Stimulated activated CD4-positive, alpha-beta T cell treated with anti-CD3 and anti-CD28 coated beads, Interleukin-2, amount 100 ng/mL, for 48 hours (primary cell): ENCODE results near the gene MYH11.

Experiments used
- DNase-seq, 2 donors: peaks; one replicate each; pipeline ENCODE4 v3.0.0-alpha.2; 2020

The MYH11 gene

DNA sequence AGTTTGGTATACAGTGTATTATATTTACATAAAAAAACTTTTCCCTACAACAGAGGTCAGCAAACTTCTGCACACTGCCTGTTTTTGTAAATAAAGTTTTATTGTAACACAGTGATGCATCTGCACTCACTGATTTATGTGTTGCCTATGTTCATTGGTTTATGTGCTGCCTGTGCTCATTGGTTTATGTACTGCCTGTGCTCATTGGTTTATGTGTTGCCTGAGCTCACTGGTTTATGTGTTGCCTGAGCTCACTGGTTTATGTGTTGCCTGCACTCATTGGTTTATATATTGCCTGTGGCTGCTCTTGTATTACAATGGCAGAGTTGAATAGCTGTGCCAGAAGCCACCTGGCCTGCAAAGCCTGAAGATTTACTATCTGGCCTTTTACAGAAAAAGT, 81.6 kb downstream of the MYH11 start:
- DNase-seq, result no peak

- DNase-seq, result no peak
Measured at GRCh38 chr16:15773968-15774367, 82.9 kb downstream of the MYH11 start.

DNA sequence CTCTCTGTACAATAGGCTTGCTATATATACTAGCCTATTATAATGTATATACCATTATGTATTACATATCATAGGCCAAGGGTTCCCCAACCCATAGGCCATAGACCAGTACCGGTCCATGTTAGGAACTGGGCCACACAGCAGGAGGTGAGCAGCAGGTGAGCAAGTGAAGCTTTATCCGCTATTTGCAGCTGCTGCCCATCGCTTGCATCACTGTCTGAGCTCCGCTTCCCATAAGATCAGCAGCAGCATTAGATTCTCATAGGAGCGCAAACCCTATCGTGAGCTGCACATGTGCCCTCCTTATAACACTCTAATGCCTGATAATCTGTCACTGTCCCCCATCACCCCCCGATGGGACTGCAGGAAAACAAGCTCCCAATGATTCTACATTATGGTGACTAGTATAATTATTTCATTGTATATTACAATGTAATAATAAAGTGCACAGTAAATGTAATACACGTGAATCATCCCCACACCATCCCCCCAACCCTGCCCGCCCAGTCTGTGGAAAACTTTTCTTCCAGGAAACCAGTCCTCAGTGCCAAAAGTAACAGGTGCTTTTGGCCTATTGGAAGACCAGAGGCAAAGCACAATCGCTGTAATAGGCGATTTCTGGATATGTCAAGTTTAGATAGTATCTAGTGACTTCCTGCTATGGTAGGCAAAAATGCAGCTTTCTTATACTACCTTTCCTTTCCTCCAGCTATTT, 84.1 kb downstream of the MYH11 start:
- DNase-seq, result no peak

DNA sequence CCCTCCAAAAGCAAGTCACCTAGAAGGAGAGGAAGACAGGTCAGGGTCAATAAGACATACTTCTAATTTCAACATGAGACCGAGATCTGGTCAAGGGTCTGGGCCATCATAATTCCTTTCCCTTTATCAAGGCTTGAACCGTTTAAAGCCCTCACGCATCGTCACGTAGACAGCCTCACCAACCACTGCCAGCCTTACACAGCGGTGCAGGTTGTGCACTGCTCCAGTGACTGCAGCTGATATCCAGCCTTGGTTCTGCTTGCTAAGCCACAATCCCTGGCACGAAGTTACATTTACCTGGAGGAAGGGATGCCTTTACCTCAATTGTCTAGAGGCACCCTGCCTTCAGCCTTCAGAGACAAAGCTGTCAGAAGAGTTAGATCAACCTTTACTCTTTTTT, 85.1 kb downstream of the MYH11 start:
- DNase-seq, result no peak

GRCh38 chr16:15770512-15770911, 86.3 kb downstream of the MYH11 start:
- no peak for DNase-seq

DNA sequence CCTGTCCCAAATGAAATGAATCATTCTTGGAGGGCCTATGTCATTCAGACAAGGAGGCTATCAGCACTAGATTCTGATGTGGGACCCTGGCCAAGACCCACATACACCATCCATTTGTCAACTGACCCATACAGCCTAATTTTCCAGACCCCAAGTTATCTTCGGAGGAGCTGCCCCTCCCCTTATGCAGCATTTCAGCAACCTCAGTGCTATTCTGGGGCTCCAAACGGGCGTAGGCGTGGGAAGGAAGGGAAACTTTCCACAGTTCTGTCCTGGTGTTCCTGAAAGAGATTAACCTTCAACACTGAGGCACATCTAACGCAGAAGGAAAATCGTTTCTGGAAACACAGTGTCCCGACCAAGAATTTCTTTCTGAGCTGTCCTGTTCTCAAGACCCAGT, 86.7 kb downstream of the MYH11 start:
- DNase-seq, result no peak

GRCh38 chr16:15769239-15769638, 87.6 kb downstream of the MYH11 start:
- DNase-seq, result no peak

GRCh38 chr16:15768201-15768600, 88.6 kb downstream of the MYH11 start:
- no peak for DNase-seq

DNA sequence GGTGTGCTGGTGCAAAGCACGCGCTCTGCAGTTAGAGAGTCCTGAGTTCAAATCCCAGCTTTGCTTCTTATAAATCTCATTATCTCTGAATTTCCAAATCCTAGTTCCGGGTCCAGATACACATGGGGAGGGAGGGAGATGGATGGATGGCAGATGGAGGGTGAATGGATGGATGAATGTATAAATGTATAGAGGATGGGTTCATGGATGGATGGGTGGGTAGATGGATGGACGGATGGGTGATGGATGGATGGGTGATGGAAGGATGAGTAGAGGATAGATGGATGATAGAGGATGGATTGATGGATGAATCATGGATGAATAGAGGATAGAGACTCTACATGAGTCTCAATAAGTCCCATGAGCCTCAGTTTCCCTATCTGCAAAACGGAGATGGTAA, 89.9 kb downstream of the MYH11 start:
- DNase-seq, result no peak

DNA sequence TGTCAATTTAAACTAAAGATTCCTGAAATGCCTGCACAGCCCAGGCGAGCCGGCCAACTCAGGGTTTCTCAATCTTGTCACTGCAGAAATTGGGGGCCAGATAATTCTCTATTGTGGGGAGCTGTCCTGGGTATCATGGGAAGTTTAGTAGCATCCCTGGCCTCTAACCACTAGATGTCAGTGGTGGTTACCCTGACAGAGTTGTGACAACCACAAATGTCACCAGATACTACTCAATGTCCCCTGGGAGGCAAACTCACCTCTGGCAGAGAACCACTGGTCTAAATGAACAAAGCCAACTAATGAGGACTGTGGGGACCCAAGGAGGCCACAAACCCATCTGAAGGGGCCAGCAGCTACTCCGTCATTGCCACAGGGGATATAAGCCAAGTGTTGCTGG, 90.9 kb downstream of the MYH11 start:
- peak; percentile 8 to 20 for DNase-seq

DNA sequence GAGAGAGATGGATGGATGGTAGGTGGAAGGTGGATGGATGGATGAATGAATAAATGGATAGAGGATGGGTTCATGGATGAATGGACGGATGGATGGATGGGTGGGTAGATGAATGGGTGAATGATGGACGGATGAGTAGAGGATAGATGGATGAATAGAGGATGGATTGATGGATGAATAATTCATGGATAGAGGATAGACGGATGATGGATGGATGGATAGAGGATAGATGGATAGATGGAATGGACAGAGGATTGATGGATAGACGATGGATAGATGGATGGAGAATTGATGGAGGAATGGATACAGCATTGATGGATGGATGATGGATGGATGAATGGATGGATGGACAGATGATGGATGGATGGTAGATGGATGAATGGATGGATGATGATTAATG, 91.7 kb downstream of the MYH11 start:
- no peak for DNase-seq

- no peak for DNase-seq
Measured at GRCh38 chr16:15764112-15764511, 92.7 kb downstream of the MYH11 start.

DNA sequence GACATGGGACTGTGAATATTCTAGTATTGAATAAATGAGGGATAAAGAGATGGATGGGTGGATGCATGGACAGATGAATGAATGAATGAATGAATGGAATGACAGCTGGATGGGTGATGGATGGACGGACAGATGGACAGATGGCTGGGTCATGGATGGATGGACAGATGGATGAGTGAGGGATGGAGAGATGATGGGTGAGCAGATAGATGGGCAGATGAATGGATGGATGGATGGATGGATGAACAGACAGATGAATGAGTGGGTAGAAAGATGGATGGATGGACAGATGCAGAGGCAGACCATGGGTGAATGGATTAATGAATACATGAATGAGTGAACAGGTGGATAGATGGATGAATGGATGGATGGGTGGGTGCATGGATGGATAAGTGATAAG, 96.7 kb downstream of the MYH11 start:
- no peak for DNase-seq

GRCh38 chr16:15759070-15759469, 97.8 kb downstream of the MYH11 start:
- no peak for DNase-seq

GRCh38 chr16:15757630-15758251, 99.1 kb downstream of the MYH11 start:
- DNase-seq, result no peak

- DNase-seq, result no peak
Measured at GRCh38 chr16:15757077-15757386, 99.8 kb downstream of the MYH11 start.

DNA sequence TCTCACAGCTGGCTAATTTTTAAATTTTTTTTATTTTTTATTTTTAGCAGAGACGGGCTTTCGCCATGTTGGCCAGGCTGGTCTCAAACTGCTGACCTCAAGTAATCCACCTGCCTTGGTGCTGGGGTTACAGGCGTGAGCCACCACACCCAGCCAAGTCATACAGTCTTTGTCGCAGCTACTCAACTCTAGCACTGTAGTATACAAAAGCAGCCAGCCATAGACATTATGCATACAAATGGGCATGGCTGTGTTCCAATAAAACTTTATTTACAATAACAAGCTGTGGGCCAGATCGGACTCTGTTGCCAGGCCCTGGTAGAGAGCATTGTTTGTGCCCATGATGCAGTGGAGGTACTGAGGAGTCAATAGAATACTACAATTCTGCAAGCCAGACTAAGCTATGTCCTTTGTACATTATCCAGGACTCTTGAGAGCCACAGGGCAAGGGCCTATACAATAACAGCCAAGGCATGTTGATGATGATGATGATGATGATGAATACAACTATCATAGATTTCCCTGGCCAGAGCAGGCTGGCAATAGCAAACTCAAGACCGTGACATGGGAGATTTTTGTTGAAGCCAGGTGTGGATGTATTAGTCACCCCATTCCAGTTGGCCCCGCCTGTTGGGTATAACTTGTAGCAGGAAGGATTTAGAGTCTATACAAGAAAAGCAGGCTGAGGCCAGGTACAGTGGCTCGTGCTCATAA, 101.8 kb downstream of the MYH11 start:
- no peak for DNase-seq

DNA sequence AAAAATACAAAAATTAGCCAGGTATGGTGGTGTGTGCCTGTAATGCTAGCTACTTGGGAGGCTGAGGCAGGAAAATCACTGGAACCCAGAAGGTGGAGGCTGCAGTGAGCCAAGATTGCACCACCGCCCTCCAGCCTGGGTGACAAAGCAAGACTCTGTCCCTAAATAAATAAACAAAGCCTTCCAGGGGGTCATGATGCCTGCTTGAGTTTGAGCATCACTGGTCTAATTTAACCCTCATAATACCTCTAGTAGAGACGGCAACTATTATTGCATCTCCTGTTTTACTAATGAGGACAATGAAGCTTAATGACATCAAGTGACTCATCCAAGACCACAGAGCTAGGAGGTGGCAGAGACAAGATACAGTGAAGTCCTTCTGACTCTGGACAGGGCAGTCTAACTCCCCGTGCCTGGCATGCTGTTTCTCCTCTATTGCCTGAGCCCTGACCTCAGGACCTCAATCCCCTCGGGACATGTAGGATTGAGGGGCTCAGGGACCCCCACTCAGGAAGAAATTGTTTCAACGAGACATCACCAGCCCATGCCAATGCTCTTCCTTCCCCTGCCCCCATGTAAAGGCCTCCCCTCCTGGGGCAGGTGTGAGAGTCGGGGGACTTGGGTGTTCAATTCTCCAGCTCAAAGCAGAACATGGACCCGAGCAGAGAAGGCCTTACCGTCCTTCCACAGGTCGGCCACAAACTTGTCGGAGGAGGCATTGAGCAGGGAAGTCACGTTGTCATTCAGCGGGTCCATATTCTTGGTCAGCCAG, 103.9 kb downstream of the MYH11 start:
- DNase-seq, result no peak

GRCh38 chr16:15751940-15752339, 104.9 kb downstream of the MYH11 start:
- DNase-seq, result no peak

DNA sequence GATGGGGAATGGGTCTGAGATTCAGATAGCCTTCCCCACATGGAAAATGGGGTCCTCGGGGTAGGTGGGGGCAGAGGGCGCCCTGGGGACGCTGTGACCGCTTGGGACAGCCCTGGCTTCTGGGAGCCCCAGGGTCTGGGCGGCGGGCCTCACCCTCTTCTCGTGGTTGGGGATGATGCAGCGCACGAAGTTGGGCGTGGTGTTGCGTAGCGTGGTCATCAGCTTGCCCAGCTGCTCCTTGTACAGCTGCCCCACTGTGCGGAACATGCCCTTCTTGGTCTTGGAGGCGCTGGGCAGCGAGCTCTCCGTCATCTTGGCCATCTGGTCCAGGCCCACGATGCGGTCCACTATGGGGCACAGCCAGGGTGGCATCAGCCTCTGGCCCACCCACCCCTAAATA, 106.8 kb downstream of the MYH11 start:
- no peak for DNase-seq

DNA sequence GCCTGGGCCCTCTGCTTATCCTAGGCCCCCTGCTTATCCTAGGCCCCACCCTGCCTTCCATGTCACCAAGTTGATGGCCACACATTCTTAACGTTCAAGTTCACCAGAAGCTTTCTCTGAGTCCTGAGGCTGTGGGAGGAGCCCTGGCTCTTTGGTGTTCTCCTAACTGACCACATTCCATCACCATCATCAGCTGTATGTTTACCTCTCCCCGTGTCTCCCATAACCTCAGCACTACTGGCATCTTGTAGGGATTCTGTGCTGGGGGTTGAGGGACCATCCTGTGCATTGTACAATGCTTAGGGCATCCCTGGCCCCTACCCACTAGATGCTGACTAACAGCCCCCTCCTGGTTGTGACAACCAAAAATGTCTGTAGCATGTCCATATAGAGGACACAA, 107.5 kb downstream of the MYH11 start:
- no peak for DNase-seq

GRCh38 chr16:15748654-15749053, 108.2 kb downstream of the MYH11 start:
- no peak for DNase-seq

- no peak for DNase-seq
Measured at GRCh38 chr16:15747937-15748336, 108.9 kb downstream of the MYH11 start.

- no peak for DNase-seq
Measured at GRCh38 chr16:15746332-15746731, 110.5 kb downstream of the MYH11 start.
